ENCODE measurements around the gene LRRC49.

The LRRC49 gene

GRCh38 chr15:71088683-71089082, 196.1 kb downstream of the LRRC49 start:
- DNase-seq (ENCODE audit: low read depth): no peak
- H3K4me3 ChIP-seq (ENCODE audit: low read length): no peak overlapping the region
- TF ChIP-seq CTCF (IDR thresholded peaks at IDR 0.05; ENCODE audit: insufficient read depth, low read depth, low read length, missing control alignments): no peak

GRCh38 chr15:71089801-71090200, 197.2 kb downstream of the LRRC49 start:
- H3K4me3 ChIP-seq (ENCODE audit: low read length): no peak overlapping the region
- no peak for TF ChIP-seq CTCF (IDR thresholded peaks at IDR 0.05; ENCODE audit: insufficient read depth, low read depth, low read length, missing control alignments)
- no peak for DNase-seq (ENCODE audit: low read depth)

- no peak for TF ChIP-seq CTCF (IDR thresholded peaks at IDR 0.05; ENCODE audit: insufficient read depth, low read depth, low read length, missing control alignments)
- H3K4me3 ChIP-seq (ENCODE audit: low read length): no peak overlapping the region
- no peak for DNase-seq (ENCODE audit: low read depth)
These were observed 199.0 kb downstream of the LRRC49 start for GRCh38 chr15:71091601-71092000.

- DNase-seq (ENCODE audit: low read depth): no peak
- TF ChIP-seq CTCF (IDR thresholded peaks at IDR 0.05; ENCODE audit: insufficient read depth, low read depth, low read length, missing control alignments): no peak
- no peak overlapping the region for H3K4me3 ChIP-seq (ENCODE audit: low read length)
These were observed 199.5 kb downstream of the LRRC49 start for GRCh38 chr15:71092056-71092600.

- no peak for TF ChIP-seq CTCF (IDR thresholded peaks at IDR 0.05; ENCODE audit: insufficient read depth, low read depth, low read length, missing control alignments)
- DNase-seq (ENCODE audit: low read depth): peak; percentile 94
These were observed 200.7 kb downstream of the LRRC49 start for GRCh38 chr15:71093054-71094024.

GRCh38 chr15:71094137-71094536, 201.5 kb downstream of the LRRC49 start:
- no peak for DNase-seq (ENCODE audit: low read depth)
- TF ChIP-seq CTCF (IDR thresholded peaks at IDR 0.05; ENCODE audit: insufficient read depth, low read depth, low read length, missing control alignments): no peak
- H3K4me3 ChIP-seq (ENCODE audit: low read length): no peak overlapping the region

More at GRCh38 chr15:71093054-71094024, 200.7 kb downstream of the LRRC49 start:
- no peak overlapping the region for H3K4me3 ChIP-seq (ENCODE audit: low read length)

Data from epithelial cell of esophagus (primary cell).